BLaER1 (cell line): Measurements from ENCODE around the gene CDC42EP5.
"Not testable (repeated sequence)": the region's sequence is repeated elsewhere in the genome, so short reads cannot be mapped to it uniquely, and the experiment has no call there.

Experiments used
- H3K27ac ChIP-seq: shearing (Covaris generic); formaldehyde crosslinking; 2 replicates; pipeline ENCODE4 v1.8.1; 2022
- H3K27me3 ChIP-seq: shearing (Covaris generic); formaldehyde crosslinking; 2 replicates; pipeline ENCODE4 v1.8.1; 2022
- H3K36me3 ChIP-seq: shearing (Covaris generic); formaldehyde crosslinking; 2 replicates; pipeline ENCODE4 v1.8.1; 2022
- H3K4me1 ChIP-seq: shearing (Covaris generic); formaldehyde crosslinking; 2 replicates; pipeline ENCODE4 v1.8.1; 2022
- H3K4me2 ChIP-seq: shearing (Covaris generic); formaldehyde crosslinking; 2 replicates; pipeline ENCODE4 v1.8.1; 2022
- H3K4me3 ChIP-seq: shearing (Covaris generic); formaldehyde crosslinking; 2 replicates; pipeline ENCODE4 v1.8.1; 2022
- H3K9ac ChIP-seq: shearing (Covaris generic); formaldehyde crosslinking; 2 replicates; pipeline ENCODE4 v1.8.1; 2022
- H3K9me3 ChIP-seq: shearing (Covaris generic); formaldehyde crosslinking; 2 replicates; pipeline ENCODE4 v1.8.1; 2022
- H4K20me1 ChIP-seq: shearing (Covaris generic); formaldehyde crosslinking; 2 replicates; pipeline ENCODE4 v1.8.1; 2022
- Cebpa-rat ChIP-seq: shearing (Covaris generic); IDR thresholded peaks from 2 replicates; pipeline ENCODE4 v1.8.1; 2022

CDC42EP5 gene

DNA sequence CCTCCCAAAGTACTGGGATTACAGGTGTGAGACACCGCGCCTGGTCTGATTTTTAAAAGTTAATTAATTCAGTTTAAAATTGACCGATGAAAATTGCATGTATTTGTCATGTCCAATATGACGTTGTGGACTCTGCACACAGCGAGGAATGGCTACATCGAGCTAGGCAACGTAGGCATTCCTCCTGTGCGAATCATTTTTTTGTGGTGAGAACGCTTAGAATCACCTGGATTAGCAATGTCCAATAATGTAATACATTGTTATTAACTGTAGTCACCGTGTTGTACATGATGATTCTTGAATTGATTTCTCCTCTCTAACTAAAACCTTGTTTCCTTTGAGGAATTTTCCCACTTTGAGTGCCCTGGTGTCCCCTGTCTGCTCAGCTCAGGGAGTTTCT lies 33.0 kb upstream of the CDC42EP5 start:
- Histone ChIP-seq H3K4me1 (peaks cover 38% of the 10 kb centered on the region), H3K9ac (no peak overlapping the region), H3K36me3 (no peaks in the 10 kb centered on the region), H4K20me1 (no peaks in the 10 kb centered on the region), H3K27me3 (no peaks in the 10 kb centered on the region), H3K9me3 (no peaks in the 10 kb centered on the region), H3K27ac (no peak overlapping the region), H3K4me3 (no peak overlapping the region), H3K4me2 (peak overlapping the region; percentile 52)
- TF ChIP-seq Cebpa-rat: no peak

DNA sequence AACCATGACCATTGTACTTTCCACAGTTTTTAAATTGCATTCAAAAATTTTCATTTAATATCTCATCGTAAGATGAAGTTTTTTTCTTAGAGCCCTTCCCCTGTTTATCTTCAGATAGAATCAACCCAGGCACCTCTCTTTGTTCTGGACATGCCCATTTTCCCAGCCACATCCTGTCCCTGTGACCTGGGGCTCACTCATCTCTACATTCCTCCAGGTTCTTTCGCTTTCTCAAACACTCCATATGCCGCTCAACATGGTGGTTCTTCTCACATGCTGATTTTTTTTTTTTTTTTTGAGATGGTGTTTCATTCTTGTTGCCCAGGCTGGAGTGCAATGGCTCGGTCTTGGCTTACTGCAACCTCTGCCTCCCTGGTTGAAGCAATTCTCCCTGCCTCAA lies 32.4 kb upstream of the CDC42EP5 start:
- not testable (repeated sequence) for H4K20me1 ChIP-seq, H3K4me3 ChIP-seq, H3K4me2 ChIP-seq, H3K27ac ChIP-seq, H3K36me3 ChIP-seq, H3K9me3 ChIP-seq, H3K9ac ChIP-seq, H3K27me3 ChIP-seq
- H3K4me1 ChIP-seq: peaks cover 38% of the 10 kb centered on the region

DNA sequence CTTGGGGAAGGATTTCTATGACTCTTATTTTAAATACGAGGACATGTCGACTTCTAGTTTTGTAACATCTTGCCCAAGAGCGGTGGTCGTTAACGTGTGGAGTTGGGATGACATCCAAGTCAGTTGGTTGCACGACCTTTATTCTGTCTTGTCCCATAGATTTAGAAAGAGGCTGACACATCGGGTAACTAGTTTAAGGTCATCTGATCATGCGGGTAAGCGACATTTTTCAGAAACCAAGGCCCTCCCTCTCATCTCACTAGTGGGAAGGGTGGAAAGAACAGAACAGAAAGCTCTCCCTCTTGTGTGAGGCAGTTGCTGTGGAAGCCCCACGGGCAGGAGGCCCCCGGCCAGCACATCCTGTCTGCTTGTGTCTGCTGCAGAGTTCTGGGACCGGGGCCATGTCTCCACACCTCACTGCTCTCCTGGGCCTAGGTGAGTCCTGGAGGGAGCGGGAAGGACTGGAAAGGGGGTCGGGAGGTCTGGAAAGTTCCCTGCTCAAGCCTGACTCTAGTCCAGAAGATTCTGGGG lies 29.5 kb upstream of the CDC42EP5 start, which contains the start of gene LAIR2:
Gene LAIR2, plus strand, starts transcription at position 314 of the 531 bp plus-strand sequence. Its CDS starts 88 bp downstream, at position 402.
- Histone ChIP-seq H3K9ac (no peak within 1 kb of the TSS), H3K4me3 (no peak within 1 kb of the TSS), H3K36me3 (no peaks in the 10 kb centered on the region), H3K9me3 (no peaks in the 10 kb centered on the region), H4K20me1 (no peaks in the 10 kb centered on the region), H3K4me1 (peaks cover 48% of the 10 kb centered on the region), H3K27ac (peak within 1 kb of the TSS; percentile 35; the same call in 1 of the 2 replicates), H3K27me3 (no peaks in the 10 kb centered on the region), H3K4me2 (peak within 1 kb of the TSS; percentile 72)
- TF ChIP-seq Cebpa-rat: no peak

DNA sequence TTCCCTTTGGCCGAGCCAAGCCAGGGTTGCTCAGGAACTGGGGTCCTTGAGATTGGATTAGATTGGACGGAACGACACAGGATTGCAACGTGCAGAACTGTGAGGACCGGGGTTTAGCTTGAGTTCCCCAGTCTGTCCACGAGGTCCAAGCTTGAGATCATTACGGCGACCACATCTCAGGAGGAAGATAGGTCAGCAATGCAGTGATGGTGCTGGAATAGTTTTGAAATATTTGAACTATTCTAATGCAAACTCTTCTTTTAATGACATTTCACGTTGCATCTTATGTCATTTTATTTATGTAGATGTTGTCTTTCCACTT lies 25.3 kb upstream of the CDC42EP5 start:
- H4K20me1 ChIP-seq, H3K9me3 ChIP-seq, H3K36me3 ChIP-seq, H3K27me3 ChIP-seq: not testable (repeated sequence)
- Histone ChIP-seq H3K4me2 (peak overlapping the region; percentile 74), H3K4me3 (peak overlapping the region; percentile 56), H3K27ac (peak overlapping the region; percentile 67), H3K9ac (peak overlapping the region; percentile 34; the same call in 1 of the 2 replicates), H3K4me1 (peaks cover 71% of the 10 kb centered on the region)

DNA sequence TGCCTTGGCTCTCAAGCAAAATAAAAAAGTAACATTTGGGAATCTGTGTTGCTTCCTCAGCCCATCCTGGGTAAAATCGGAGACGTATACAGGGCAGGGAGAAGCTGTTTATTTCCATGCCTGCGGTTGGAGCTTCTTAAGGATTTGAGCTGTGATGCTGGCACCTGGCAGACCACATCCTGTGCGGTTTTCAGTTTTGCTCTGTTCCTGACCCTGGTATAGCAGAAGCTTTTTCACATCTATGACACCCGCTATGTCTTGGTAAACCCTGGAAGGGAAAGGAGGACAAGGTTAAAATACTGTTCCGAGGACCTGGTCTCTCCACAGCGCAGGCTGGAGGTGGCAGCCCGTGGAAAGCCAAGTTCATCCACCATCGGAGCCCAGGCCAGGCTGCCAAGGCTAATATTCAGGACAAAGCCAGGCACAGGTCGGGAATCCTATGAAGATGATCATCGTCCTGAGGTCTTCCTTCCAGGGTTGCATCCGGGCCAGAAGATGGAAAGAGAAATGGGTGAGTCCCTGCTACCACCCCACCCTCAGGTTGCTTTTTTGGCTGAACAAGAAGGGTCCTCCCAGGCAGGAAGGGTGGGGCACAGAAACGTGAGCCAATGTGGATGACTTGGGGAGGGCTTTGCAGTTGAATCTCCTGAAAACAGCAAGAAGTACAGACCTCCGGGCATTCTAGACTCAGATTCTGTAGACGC lies 24.8 kb upstream of the CDC42EP5 start:
- peak overlapping the region; percentile 74 for H3K4me2 ChIP-seq
- H3K27me3 ChIP-seq, H3K36me3 ChIP-seq, H4K20me1 ChIP-seq, H3K9me3 ChIP-seq: not testable (repeated sequence)
- H3K4me1 ChIP-seq: peaks cover 70% of the 10 kb centered on the region
- H3K9ac ChIP-seq: peak overlapping the region; percentile 34; the same call in 1 of the 2 replicates
- H3K27ac ChIP-seq: peak overlapping the region; percentile 67
- peak overlapping the region; percentile 56 for H3K4me3 ChIP-seq

DNA sequence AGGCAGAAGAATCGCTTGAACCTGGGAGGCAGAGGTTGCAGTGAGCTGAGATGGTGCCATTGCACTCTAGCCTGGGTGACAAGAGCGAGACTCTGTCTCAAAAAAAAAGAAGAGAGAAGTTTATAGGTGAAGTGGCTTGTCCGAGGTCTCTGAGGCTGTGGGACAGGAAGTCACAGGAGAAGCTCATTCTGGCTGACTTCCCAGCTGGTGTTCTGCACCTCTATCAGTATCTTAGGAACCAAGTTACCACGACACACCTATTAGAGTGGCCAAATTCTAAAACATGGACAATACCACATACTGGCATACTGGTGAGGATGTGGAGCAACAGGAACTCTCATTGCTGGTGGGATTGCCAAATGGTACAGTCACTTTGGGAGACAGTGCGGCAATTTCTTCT lies 22.2 kb upstream of the CDC42EP5 start:
- H3K4me2 ChIP-seq: peak overlapping the region; percentile 36; the same call in 1 of the 2 replicates
- not testable (repeated sequence) for H3K9ac ChIP-seq, H3K9me3 ChIP-seq, H3K36me3 ChIP-seq, H3K27ac ChIP-seq, H3K27me3 ChIP-seq, H3K4me3 ChIP-seq, H4K20me1 ChIP-seq
- H3K4me1 ChIP-seq: peaks cover 91% of the 10 kb centered on the region

DNA sequence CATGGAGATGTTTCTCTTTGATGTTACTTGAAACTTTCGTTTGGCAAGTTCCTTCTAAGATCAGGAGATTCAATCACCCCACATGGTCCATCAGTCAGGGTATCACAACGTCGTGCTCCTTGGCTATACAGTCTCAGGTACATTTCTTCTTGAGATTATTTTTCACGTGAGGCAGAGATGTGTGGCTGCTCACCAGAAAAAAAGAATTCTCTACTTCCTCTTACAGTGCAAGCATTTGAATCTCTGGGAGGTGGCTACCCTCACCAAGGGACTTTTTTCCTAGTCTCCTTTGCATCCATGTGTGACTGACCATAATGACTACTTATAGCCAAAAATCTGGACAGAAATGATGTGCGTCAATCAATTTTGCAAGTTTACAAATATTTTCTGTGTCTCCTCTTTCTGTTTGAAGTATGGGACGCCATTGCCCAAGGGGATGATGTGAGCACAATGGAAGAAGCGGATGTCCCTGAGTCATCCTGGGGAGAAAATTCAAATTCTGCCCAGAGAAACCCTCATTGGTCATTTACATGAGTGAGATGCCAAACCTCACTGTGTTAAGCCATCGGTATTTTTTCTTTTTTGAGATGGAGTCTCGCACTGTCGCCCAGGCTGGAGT lies 21.0 kb upstream of the CDC42EP5 start:
- peak overlapping the region; percentile 8 for H3K4me2 ChIP-seq
- H3K27ac ChIP-seq: no peak overlapping the region
- H3K36me3 ChIP-seq: no peaks in the 10 kb centered on the region
- H3K4me1 ChIP-seq: peaks cover 86% of the 10 kb centered on the region
- H3K27me3 ChIP-seq: no peaks in the 10 kb centered on the region
- no peaks in the 10 kb centered on the region for H4K20me1 ChIP-seq
- TF ChIP-seq Cebpa-rat: no peak
- H3K9me3 ChIP-seq: no peaks in the 10 kb centered on the region
- no peak overlapping the region for H3K9ac ChIP-seq
- no peak overlapping the region for H3K4me3 ChIP-seq

DNA sequence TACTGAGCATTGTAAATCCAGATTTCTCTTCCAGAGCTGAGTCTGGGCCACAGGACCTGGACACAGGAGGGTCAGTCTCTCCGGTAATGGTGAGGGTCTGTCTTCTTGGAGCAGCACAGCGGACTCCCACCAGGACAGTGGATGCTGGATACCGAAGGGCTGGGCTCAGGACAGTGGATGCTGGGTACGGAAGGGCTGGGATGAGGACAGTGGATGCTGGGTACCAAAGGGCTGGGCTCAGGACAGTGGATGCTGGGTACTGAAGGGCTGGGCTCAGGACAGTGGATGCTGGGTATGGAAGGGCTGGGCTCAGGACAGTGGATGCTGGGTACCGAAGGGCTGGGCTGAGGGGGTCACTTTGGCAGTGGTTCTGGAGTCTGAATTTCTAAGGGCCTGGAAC lies 20.0 kb upstream of the CDC42EP5 start:
- not testable (repeated sequence) for H4K20me1 ChIP-seq, H3K4me3 ChIP-seq, H3K27me3 ChIP-seq, H3K9me3 ChIP-seq, H3K36me3 ChIP-seq, H3K9ac ChIP-seq, H3K4me2 ChIP-seq
- H3K27ac ChIP-seq: peak overlapping the region; percentile 41; the same call in 1 of the 2 replicates
- peaks cover 76% of the 10 kb centered on the region for H3K4me1 ChIP-seq

DNA sequence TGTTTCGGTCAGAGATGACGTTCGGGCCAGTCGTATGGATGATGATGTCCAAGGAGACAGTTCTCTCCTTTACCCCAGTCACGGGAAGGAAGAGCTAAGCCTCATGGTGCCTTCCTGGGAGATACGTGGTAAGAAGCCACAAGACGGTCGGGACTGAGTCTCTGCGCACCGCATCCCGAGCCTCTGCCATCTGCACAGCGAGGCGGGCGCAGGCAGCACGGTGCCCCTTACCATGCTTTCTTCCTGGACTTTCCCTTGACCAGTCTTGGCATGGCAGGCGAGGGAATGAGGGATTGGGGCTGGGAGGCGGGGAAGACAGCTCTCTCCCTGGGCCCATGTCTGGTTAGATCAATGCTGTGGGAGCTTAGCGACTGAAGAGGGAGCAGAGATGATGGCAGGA lies 19.5 kb upstream of the CDC42EP5 start:
- H3K36me3 ChIP-seq: no peaks in the 10 kb centered on the region
- peaks cover 71% of the 10 kb centered on the region for H3K4me1 ChIP-seq
- TF ChIP-seq Cebpa-rat: no peak
- no peaks in the 10 kb centered on the region for H3K9me3 ChIP-seq
- H3K4me2 ChIP-seq: peak overlapping the region; percentile 36; the same call in 1 of the 2 replicates
- H4K20me1 ChIP-seq: no peaks in the 10 kb centered on the region
- H3K27me3 ChIP-seq: no peaks in the 10 kb centered on the region
- H3K4me3 ChIP-seq: no peak overlapping the region
- H3K9ac ChIP-seq: no peak overlapping the region
- peak overlapping the region; percentile 41; the same call in 1 of the 2 replicates for H3K27ac ChIP-seq

DNA sequence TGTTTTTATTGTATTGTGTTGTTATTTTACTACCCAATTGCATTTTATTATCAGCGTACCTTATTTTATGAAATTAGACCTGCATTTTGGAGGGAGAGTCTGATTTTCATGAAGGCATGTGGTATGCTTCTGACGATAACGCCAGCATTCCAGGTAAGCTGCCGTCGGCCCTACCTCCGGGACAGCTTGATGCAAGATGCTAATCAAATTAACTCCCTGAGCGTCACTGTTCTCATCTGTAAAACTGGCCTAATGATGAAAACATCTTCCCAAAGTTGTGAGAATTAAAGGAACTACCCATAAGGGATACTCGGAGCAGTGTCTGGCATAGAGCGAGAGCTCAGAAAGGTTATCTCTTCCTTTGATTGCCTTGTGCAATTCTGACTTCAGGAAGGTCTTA lies 16.7 kb upstream of the CDC42EP5 start:
- no peak for TF ChIP-seq Cebpa-rat
- Histone ChIP-seq H3K9me3 (no peaks in the 10 kb centered on the region), H3K27me3 (no peaks in the 10 kb centered on the region), H3K4me2 (no peak overlapping the region), H3K27ac (no peak overlapping the region), H3K9ac (no peak overlapping the region), H4K20me1 (no peaks in the 10 kb centered on the region), H3K36me3 (no peaks in the 10 kb centered on the region), H3K4me1 (peaks cover 56% of the 10 kb centered on the region), H3K4me3 (no peak overlapping the region)
